Activated CD4-positive, CD25-positive, alpha-beta regulatory T cell (primary cell): ENCODE data around the gene EVI2B.
"Not testable (repeated sequence)": the region's sequence is repeated elsewhere in the genome, so short reads cannot be mapped to it uniquely, and the experiment has no call there.

Source experiments
- DNase-seq, 4 experiments: peaks; one replicate each; lab custom pipeline; 2025; lab: John Stamatoyannopoulos, UW

The EVI2B gene, protein sequence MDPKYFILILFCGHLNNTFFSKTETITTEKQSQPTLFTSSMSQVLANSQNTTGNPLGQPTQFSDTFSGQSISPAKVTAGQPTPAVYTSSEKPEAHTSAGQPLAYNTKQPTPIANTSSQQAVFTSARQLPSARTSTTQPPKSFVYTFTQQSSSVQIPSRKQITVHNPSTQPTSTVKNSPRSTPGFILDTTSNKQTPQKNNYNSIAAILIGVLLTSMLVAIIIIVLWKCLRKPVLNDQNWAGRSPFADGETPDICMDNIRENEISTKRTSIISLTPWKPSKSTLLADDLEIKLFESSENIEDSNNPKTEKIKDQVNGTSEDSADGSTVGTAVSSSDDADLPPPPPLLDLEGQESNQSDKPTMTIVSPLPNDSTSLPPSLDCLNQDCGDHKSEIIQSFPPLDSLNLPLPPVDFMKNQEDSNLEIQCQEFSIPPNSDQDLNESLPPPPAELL

DNA sequence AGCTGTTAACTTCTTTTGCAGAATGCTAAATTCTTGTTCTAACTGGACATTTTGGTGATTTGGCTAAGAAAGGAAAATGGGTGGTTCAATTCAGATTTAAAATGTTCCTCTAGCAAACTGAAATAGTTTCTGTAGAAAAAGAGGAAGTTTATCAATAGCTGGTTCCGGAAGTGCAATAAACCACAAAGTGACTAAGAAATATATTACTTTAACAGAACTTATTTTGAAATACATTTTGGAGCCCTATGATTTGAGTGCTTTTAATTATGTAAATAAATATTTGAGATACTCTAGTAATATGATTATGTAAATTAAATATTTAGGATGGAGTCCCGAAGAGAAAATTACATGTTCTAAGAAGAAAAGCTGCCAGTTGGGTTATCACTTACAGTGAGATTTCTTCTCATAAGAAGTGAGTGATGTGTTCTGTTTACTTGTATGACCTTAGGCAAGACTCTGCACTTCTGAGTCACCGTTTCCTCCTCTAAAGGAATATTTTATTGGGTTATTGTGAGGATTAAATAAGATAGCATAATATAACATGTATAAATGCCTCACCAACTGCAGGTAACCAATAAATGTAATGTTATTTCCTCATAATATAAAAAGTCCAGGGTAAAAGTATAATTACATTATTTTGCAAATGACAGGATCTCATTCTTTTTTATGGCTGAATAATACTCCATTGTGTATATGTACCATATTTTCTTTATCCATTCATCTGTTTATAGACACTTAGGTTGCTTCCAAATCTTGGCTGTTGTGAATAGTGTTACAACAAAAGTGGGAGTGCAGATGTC is at the start of gene EVI2B:
TSS of gene EVI2B (minus strand) at position 73 of the 800 bp plus-strand sequence. CDS start 8,445 bp downstream, outside the sequence.
- no peak for DNase-seq

DNA sequence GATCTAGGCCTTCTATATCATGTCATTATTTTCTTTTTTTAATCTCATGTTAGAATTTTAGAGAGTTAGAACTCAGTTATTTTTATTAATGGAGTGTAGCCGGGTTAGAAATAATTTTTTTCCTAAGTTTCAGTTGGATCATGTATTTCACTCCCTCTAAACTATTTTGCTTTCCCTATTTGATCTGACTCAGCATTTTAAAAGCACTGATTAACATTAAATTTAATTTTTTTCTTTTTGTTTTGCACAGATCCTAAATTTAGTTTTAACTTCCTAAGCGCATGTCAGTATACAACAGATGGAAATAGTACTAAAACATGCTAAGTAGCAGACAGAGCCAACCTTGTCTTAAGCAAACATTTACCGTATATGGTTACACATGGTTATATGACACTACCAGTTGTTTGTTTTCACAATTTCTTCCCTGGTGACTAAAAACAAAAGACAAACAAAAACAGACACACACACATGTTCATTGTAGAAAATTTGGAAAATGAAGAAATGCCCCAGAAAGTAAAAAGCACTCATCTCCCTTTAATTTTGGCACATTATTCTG is 44.1 kb upstream of the EVI2B start:
- DNase-seq, result no peak

DNA sequence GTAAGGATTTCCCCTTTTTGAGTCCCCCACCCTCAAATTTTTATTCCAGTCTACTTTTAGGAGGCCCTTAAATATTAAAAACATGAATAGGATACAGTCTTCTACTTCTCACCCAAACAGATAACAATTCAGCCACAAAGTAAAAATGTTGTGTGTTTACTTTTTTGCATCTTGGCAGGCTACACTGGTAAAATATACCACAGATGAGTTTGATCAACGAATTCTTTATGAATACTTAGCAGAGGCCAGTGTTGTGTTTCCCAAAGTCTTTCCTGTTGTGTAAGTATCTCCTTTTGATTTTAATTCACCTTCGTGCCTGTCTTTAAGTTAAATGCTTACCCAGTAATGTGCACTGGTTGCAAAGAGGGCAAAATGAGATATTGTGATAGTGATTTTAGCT is 43.2 kb upstream of the EVI2B start:
- DNase-seq, result no peak

DNA sequence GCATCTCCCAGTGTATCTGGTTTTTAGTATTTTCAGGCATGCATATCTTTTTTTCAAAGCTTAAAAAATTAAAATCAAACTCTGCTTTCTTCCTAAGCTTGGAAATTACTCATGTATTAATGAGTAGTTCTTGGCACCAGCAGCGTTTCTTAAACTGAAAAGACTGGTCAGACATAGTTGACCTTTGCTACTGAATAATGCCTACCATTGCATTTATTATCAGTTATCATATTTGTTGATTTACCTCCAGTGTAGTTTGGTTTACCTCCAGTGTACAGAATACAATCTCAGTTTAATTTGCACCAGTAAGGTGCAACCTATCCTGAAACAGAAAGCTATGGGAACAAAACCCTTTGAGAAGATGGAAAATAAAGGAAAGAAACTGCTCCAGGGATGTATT is 42.1 kb upstream of the EVI2B start:
- DNase-seq, result no peak

DNA sequence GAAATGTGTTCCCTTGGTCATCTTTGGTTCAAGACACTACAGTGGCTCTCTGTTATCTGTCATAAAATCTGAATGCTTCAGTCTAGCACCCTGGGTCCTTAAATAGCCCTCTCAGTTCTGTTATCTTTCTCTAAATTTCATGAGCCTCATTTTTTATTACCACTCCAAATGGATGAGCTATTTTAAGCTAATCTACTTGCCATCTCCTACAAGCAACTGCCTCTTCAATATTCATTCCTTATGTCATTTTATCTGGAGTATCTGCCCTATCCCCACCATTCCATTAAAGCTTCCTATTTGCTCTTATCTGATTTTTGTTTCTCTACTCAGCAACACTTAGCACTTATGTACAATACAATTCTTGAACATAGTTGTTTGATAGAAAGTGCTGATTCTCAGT is 35.6 kb upstream of the EVI2B start:
- DNase-seq, result no peak

DNA sequence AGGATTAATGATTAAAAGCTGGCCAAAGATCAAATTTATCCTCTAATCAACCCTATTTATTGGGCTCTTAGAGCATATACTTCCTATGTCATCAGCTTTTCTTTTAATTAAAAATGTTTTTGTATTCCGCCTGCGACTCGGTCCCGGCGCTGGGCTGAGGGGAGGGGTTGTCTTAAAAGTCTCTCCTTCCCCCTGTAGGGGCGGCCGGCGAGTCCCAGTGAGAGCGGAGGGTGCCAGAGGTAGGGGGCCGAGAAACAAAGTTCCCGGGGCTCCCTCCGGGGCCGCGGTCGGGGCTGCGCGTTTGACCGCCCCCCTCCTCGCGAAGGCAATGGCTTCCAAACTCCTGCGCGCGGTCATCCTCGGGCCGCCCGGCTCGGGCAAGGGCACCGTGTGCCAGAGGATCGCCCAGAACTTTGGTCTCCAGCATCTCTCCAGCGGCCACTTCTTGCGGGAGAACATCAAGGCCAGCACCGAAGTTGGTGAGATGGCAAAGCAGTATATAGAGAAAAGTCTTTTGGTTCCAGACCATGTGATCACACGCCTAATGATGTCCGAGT is 31.4 kb upstream of the EVI2B start:
- DNase-seq, result not testable (repeated sequence)

DNA sequence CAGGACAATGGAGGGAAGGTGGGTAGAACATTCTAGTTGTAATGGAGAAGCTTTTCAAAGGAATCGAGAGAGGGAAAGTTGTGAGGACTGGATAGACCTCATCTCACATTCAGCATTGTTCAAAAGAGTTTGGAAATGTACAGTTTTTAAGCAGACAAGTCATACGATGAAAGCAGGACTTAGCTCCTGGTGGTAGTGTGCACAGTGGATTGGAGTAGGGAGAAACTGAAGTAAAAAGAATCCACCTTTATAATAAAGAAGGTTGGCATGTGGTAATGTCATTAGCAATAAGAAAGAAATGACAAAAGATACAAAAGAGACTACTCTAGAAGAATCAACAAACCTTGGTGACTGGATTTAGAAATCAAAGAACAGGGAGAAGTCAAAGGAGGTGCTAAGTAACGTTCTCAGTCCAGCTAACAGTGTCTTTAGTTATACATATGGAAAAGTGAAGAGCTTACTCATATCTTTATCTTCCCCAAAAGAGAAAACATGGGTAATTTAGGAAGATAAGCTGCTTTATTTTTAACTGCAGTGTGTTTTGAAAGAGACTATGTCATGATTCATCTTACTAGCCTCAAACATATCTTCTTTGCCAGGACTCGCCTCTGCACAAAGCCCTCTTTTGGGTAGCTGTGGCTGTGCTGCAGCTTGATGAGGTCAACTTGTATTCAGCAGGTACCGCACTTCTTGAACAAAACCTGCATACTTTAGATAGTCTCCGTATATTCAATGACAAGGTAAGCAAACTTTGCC is 26.2 kb upstream of the EVI2B start:
- no peak for DNase-seq

DNA sequence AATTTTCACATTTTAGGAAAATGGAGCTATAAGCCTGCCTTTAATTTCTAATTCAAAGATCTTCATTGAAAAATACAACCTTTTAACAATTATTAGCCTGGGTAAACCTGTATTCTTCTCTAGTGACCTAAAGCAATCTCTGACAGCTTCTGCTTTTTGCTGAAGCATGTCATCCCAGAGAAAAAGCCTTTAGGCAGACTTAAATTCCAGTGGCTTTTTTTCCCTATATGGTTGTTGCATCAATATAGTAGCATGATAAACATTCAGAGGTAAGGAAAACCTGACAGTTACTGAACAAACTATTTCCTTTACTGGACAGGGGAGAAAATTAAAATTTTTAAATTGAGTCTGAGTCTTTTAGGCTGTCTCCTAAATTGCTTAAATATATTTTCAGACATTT is 15.4 kb upstream of the EVI2B start:
- no peak for DNase-seq

DNA sequence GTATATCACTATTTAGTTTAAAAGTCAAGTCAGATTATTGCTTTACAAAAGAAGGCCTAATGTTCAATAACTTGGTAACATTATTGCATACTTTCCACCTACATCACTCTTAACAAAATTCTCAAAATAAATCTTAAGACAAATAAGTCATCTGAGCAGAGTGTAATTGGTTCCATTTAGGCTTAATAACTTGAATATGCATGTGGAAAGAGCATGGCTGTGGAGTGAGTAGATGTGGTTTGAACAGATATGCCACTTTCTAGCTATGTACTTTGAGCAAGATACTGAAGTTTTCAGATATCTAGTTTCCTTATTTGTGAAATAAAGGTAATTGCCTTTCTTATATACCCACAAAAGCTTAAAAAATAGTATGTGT is 14.3 kb upstream of the EVI2B start:
- no peak for DNase-seq

DNA sequence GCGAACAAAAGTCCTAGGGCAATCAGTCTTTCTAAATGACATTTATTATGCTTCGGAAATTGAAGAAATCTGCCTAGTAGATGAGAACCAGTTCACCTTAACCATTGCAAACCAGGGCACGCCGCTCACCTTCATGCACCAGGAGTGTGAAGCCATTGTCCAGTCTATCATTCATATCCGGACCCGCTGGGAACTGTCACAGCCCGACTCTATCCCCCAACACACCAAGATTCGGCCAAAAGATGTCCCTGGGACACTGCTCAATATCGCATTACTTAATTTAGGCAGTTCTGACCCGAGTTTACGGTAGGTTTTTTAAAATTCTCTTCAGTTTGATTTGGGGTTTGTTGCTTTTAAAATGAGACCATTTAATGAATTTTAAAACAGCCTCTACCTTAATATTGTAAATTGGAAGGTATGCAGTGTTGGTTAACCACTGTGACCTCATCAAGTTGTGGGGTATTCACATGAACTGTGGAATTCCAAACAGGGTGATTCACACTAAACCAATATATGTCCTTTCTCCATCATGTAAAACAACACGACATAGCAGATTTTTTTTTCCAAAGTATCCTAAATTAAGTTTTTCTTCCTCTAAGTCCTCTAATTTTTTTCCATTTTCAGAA is 13.8 kb upstream of the EVI2B start:
- DNase-seq, result no peak

DNA sequence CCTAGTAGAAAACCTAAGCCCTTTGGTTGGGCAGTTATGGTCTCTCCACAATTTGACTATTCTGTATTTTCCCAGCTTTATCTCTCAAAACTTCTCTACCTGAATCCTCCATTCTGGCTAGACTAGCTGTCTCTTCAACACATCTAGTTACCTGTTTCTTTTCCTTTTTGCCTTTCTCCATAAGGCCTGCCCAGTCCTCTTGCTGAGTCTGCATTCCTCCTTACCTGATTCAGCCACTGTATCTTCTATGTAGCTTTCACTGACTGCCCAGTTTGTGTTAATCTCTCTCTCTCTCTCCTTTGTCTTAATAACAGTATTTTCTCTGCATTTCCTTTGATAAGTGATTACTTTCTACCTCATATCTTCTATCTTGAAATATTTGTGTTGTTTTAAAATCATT is 9.7 kb upstream of the EVI2B start:
- DNase-seq, result no peak

DNA sequence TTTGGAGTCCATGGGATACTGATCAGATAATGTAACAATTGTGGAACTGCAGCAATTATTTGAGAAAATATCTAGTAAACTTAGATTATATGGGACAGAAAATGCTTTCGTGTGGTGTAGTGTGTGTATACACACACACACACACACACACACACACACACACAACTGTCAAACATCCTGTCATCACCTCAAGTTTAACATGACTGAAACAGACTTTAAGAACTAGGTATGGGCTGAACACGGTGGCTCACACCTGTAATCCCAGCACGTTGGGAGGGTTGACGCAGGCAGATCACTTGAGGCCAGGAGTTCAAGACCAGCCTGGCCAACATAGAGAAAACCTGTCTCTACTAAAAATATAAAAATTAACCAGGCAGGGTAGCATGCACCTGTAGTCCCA is 8.1 kb upstream of the EVI2B start:
- DNase-seq, result no peak

DNA sequence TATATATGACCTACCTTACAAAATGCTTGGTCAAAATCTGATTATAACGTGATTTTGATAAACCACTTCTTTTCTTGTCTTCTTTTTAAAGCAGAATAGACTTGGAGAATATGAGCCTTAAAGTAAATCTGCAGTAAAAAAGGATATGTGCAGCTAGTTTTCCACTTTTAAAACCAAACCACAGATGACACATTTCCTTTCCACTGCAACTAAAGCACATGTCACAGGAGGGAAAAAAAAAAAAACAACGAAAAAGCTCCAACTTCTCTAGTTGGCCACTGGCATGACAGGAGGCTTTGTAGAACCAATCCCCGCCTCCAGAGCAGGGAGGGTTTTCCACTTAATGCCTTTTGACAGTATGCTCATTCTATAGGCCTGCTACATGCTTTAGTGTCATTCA is 7.6 kb upstream of the EVI2B start, which contains the start of gene EVI2A:
TSS of gene EVI2A (minus strand) at position 142 of the 400 bp plus-strand sequence. CDS start 2,609 bp downstream, outside the sequence.
- DNase-seq, result peak in 3 of 4 experiments; percentile 10 to 18 (median 12)

DNA sequence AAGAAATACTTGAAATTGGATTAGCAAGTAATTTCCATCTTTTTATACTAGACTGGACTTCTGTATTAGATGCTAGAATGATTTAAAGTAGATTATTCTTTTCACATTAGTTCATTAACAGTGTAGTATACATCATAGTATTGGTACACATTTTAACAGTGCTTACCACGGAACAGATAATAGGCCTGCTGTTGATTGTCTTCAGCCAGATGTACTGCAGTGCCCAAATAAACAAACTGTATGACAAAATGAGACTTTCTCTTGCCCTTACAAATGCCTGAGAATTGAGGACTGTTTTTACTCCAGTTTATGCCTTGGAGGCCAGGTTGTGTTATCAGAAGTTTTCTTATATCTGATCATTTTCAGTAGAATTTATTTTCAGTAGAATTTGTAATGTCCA is 6.9 kb upstream of the EVI2B start:
- DNase-seq, result no peak

DNA sequence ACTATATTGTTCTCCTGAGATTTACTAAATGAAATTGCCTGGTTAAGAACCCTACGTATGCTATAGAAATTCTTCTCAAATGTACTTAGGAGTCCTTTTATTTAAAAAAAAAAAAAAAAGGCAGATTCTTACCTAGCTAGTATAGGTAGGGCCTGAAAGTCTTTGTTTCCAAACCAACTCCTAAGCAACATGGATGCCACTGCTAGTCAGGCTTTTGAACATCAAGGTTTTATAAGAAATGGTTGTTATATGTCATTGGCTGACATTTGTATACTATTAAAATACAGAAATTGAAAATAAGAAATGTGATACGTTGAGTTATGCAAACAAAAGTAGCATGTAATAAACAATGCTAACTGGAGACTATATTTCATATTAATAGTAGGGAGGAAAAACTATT is 6.4 kb upstream of the EVI2B start:
- no peak for DNase-seq

DNA sequence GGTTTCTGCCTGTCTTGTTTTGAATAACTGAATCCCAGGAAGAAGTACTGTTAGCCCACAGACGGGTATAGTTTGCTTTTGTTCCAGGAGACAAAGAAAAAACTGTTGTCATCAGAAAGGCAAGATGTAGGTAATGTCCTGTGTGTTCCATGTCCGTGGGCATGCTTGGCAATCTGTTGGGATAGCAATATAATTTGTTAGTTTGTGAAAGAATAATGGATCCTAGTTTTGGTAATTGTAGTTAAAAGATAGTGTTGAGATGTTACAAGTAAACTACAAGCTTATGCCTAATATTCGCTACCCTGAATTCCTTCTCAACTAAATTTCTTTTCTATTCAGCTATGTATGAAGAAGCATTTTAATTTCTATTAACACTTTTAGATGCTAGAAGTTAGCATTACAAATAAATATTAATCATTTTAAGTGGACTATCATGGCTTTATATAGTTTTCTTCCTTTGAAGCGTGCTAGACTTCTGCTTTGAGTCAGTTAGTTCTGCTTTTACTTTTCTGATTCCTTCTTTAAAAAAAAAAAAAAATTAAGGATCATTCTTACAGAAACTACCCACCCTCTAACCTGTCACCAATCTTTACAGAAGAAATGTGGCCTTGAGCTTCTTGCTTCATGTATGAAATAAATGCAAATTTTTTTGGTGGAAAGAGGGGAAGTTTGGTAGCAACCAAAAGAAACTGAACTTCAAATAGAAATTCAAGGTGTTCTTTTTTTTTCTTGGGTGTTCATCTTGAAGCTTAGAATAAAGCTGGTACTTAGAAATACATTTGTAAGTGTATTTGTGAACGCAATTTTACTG is 5.2 kb upstream of the EVI2B start:
- DNase-seq, result no peak

DNA sequence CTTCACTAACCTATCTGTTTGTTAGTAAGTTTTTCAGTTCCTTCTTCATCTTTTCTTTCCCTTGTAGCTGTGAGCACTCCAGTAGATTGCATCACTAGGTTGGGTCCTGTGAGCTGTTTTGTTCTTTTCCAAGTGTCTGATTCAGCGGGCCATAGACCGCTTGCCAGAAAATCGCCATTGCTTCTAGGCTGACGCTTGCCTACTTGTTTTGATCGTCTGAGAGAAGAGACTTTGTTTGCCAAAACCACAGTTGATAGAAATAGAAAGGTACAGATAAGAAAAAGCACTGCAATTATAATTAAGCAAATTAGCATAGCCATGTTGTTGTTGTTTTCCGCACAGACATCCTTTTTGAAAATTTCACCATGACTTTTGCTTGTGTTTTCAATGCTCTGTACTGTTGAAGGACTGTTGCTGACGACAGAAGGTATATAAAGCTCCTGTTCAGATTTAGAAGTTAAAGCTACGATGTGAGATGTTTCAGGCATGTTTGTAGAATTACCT is 4.5 kb upstream of the EVI2B start:
- DNase-seq, result peak in 1 of 4 experiments; percentile 8

DNA sequence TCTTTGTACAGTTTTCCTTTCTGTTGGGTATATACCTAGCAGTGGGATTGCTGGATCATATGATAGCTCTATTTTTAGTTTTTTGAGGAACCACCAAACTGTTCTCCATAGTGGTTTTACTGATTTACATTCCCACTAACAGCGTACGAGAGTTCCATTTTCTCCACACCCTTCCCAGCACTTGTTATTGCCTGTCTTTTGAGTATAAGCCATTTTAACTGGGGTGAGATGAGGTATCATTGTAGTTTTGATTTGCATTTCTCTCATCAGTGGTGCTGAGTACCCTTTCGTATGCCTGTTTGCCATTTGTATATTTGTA is 887 bp upstream of the EVI2B start:
- DNase-seq, result no peak

DNA sequence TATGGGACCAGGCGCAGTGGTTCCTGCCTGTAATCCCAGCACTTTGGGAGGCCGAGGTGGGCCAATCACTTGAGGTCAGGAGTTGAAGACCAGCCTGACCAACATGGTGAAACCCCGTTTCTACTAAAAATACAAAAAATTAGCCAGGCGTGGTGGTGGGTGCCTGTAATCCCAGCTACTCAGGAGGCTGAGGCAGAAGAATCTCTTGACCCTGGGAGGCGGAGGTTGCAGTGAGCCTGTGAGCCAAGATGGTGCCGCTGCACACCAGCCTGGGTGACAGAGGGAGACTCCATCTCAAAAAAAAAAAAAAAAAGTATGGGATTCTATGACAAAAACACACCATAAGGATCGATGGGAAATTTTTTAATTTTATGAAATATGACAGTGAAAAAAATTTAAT is 1.6 kb downstream of the EVI2B start:
- peak in 1 of 4 experiments; percentile 23 for DNase-seq

DNA sequence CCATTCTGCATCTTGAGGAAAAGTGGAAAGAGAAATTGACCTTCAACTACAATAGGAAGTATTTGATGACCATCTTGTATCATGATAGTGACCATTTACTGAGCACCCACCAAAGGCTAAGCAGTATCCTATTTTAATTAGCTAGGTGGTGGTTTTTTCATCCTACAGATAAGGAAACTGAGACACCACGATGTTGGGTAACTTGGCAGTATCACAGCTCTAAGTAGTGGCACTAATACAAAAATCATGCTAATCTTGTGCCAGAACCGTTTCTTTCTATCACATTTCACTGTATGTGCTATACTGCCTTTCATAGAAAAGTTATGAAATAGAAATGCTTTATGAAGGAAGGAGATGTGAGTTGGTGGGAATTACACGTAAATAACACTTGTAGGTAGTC is 2.3 kb downstream of the EVI2B start:
- DNase-seq, result no peak
